Medulla oblongata (tissue), 1 donor: Measurements from ENCODE around the gene SLCO3A1.
"Not testable (repeated sequence)": the region's sequence is repeated elsewhere in the genome, so short reads cannot be mapped to it uniquely, and the experiment has no call there.

ENCODE experiments used
- DNase-seq: peaks from one replicate; pipeline ENCODE4 v3.0.0-alpha.2; 2015; ENCODE audit errors: extremely low spot score

The SLCO3A1 gene

DNA sequence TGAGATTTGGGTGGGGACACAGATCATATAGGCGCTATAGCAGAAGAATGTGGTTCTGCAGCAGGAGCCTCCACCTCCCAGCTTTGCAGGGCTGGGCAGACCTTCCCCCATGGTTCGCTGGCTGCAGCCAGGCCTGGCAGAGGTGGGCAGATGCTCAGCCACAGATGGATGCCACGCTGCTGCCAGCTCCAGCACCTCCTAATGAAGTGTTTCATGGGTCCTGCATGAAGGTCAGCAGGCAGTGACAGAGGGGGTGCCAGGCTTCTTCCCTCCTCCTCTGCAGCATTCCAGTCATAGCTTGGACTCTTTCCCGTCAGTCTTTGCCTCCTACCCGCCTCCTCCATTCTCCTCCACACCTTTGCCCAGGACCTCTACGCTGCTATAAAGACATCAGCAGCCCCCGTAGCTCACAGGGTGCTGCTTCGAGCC lies 85.9 kb downstream of the SLCO3A1 start:
- no peak for DNase-seq

GRCh38 chr15:91940496-91941381 lies 87.2 kb downstream of the SLCO3A1 start:
- no peak for DNase-seq

DNA sequence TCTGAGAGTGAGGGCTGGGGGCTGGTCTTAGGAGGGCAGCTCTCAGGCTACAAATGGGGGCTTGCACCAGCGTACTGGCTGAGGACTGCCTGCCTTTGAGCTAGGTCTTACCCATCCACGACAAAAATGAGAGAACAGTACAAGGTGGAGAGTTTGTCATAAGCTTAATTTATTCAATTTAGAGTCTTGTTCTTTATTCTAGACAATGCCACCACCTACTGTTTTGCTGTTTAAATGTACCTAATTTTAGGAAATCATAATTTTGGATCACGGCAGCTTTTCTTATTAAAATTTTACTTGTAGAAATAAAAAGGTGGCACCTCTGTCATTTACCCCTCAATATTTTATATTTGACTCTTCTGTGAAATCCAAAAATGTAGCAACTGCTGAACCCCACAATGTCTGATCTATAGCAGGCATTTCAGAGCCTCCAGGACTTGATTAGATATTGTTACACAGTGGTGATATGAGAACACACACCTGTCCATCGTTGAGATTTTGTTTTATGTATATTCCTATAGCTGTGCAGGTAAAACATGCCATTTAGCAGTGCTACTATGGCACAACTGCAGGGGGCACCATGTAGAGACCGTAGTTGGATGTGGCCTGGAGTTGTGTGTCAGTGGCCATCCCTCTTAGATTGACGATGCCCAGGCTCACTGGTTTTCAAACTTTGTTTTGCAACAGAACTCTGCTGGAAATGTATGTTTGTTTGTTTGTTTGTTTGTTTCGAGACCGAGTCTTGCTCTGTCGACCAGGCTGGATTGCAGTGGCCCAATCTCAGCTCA lies 88.6 kb downstream of the SLCO3A1 start:
- no peak for DNase-seq

DNA sequence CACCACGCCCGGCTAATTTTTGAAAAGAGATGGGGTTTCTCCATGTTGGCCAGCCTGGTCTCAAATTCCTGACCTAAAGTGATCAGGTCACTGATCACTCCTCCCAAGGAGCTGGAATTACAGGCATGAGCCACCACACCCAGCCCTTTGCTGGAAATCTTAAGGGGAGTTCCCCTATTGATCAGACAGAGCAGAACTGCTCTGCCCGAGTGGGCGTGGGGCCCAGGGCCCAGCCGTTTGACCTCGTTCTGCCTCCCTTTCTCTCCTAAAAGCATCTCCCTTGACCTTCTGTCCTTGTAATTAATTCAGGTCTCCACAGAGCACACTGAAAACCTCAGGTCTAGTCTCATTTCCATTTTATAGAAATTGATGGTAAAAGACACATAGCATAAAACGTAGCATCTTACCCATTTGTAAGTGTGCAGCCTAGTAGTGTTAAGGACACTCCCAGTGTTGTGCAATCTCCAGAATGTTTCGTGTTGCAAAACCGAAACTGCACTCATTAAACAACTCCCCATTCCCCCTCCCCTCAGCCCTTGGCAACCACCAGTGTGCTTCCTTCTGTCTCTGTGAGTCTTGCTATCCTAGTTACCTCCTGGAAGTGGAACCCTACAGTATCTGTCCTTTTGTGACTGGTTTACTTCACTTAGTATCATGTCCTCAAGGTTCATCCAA lies 89.3 kb downstream of the SLCO3A1 start:
- DNase-seq = peak; percentile 93

- DNase-seq = peak; percentile 52
Measured at GRCh38 chr15:91944331-91944730, 90.8 kb downstream of the SLCO3A1 start.

DNA sequence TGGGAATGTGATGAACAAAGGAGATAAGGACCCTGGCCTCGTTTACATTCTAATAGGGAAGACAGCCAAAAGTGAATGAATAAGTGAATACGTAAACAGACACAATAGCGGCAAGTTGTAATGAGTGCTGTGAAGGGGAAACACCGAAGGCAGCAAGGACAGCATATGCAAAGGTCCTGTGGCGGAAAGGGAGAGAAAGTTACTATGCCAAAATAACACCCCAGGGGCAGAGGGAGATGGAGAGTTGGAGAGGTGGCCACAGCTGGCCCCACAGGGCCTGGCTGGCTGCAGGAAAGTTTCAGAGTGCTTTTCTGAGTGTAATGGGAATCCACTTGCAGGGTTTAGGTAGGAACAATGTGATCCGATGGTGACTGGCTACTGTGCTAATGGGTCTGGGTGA lies 91.9 kb downstream of the SLCO3A1 start:
- DNase-seq = no peak

- no peak for DNase-seq
Measured at GRCh38 chr15:91946075-91946474, 92.6 kb downstream of the SLCO3A1 start.

GRCh38 chr15:91946581-91947292 lies 93.2 kb downstream of the SLCO3A1 start:
- DNase-seq = no peak

GRCh38 chr15:91947293-91947679 lies 93.8 kb downstream of the SLCO3A1 start:
- no peak for DNase-seq

- DNase-seq = no peak
Measured at GRCh38 chr15:91947683-91948608, 94.4 kb downstream of the SLCO3A1 start.

DNA sequence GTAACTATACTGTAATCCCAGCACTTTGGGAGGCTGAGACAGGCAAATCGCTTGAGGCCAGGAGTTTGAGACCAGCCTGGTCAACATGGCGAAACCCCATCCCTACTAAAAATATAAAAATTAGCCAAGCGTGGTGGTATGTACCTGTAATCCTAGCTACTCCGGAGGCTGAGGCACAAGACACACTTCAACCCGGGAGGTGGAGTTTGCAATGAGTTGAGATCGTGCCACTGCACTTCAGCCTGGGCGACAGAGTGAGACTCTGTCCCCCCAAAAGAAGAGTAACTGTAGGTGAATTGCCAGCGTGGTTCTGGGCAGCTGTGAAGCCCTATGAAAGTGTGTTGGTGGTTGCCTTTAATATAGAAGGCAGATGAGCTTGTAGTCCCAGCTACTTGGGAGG lies 95.9 kb downstream of the SLCO3A1 start:
- no peak for DNase-seq

DNA sequence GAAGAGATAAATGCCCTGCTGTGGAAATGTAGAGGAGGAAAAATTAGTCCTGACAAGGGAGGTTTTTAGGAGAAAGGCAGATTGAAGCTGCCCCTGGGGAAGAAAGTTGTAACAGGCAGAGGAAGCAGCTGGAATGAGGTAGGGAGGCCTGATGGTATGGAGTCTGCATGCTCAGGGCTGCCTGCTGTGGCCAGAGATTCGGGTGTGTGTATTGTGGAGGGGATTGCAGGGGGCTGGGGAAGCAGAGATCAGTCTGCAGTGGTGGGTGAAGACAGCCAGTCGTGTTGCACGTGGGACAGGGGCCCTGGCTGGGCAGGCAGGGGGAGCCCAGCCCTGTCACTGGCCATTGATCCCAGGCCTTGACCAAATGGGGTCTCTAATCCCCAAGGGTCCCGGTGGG lies 96.5 kb downstream of the SLCO3A1 start:
- no peak for DNase-seq

- DNase-seq = no peak
Measured at GRCh38 chr15:91950631-91951329, 97.3 kb downstream of the SLCO3A1 start.

DNA sequence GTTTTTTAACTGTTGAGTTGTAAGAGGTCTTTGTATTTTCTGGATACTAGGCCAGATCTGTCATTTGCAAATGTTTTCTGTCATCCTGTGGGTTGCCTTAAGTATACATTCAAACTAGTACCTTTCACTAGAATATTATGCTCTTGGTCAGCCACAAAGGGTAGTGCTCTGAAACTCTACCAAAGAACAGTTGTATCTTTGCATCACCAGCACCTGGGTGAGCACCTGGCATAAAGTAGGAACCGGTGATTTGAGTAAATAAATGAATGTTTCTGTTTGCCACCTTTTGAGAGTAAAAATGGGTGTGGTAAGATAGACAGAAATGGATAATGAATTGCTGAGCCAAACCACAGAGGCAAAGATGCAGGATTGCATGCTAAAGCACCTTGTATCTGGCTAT lies 98.7 kb downstream of the SLCO3A1 start:
- DNase-seq = no peak

GRCh38 chr15:91953432-91953831 lies 99.9 kb downstream of the SLCO3A1 start:
- no peak for DNase-seq

- DNase-seq = no peak
Measured at GRCh38 chr15:91954292-91954691, 100.8 kb downstream of the SLCO3A1 start.

DNA sequence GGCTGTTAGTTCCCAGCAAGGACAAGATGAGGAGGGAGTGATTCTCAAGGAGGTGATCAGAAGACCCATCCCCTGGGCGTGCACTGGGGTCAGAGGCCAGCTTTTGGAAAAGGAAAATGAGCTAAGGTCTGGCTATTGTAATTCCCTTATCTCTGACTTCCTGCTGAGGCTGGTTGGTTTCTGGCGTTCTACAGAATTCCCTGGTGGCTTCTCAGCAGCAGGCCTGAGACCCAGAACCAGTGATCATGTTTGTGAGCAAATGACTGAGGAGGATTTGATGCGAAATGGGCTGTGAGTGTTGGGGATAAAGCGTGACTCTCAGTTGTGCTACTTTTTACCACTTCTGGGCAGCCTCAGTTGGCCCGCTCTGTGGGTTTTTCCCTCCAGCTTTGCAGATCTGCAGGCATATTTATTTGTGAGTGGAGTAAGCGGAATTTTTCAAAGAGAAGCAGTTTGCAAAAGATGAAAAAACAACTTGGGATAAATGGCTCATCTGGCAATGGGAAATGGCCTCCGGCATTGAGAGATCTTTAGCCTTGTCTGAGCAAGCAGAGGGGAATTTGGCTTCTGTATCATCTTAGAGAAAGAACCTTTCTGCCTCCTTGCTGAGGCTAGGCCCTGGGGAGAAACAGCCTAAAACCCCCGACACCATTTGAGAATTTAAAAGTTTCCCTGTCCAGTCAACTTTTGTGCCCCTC lies 102.7 kb downstream of the SLCO3A1 start:
- DNase-seq = no peak

- DNase-seq = no peak
Measured at GRCh38 chr15:91961357-91961756, 107.8 kb downstream of the SLCO3A1 start.

- not testable (repeated sequence) for DNase-seq
Measured at GRCh38 chr15:91963747-91964146, 110.2 kb downstream of the SLCO3A1 start.
